ENCODE results near the gene PPBP.

The PPBP gene

DNA sequence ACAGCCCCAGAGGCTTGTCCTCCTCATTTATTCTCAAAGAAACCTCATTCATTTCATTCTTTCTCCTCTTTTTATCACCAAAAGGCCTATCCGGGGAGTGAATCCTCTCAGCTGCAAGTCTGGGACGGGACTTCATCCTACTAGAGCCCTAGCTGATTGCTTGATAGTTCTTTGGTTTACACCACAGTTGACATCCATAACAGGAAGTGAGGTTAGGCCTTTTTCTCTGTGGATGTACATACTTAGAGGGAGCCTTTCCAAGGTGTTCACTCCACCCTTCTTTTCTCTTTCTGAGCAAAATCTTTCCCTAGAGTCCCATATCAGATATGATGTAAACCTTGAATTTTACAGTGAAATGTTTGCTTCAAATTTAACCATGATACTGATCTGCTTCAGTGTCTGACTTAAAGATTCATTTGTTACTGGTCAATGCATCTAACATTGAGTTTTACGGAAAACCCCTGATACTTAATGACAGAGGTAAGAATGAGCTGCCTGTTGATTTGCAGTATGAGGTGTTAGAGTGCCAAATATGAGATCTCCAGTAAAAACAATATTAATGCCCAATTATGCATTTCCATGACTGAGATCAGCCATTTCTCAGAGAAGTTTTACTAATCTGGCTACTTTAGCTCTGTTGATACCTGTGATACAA lies 27.3 kb upstream of the PPBP start:
- Histone ChIP-seq H3K4me2 (ENCODE audit: low read depth, low read length, poor library complexity, severe bottlenecking) (no peak overlapping the region), H3K79me2 (ENCODE audit: insufficient read depth, low read length) (no peaks in the 10 kb centered on the region), H3K9ac (ENCODE audit: low read length) (no peak overlapping the region), H3K27me3 (ENCODE audit: low read length) (no peaks in the 10 kb centered on the region), H3K9me3 (ENCODE audit: insufficient read depth, low read length) (no peaks in the 10 kb centered on the region), H3K36me3 (ENCODE audit: low read length) (no peaks in the 10 kb centered on the region), H3K9me2 (replicated peaks; ENCODE audit: insufficient read depth, low read length) (no peaks in the 10 kb centered on the region), H3K4me3 (ENCODE audit: insufficient read depth, low read length, poor library complexity, severe bottlenecking) (no peak overlapping the region), H4K20me1 (ENCODE audit: low read depth, low read length) (no peaks in the 10 kb centered on the region), H2AFZ (ENCODE audit: low read depth, low read length, severe bottlenecking) (no peak overlapping the region), H3K27ac (ENCODE audit: low read depth, low read length) (no peak overlapping the region), H3F3A (ENCODE audit: insufficient read depth) (no peaks in the 10 kb centered on the region)
- TF ChIP-seq EZH2phosphoT487 (conservative IDR thresholded peaks at IDR 0.05; ENCODE audit: low read length) (no peak), CTCF (IDR thresholded peaks at IDR 0.05; ENCODE audit: insufficient read depth, low read length, poor library complexity, severe bottlenecking) (no peak)

DNA sequence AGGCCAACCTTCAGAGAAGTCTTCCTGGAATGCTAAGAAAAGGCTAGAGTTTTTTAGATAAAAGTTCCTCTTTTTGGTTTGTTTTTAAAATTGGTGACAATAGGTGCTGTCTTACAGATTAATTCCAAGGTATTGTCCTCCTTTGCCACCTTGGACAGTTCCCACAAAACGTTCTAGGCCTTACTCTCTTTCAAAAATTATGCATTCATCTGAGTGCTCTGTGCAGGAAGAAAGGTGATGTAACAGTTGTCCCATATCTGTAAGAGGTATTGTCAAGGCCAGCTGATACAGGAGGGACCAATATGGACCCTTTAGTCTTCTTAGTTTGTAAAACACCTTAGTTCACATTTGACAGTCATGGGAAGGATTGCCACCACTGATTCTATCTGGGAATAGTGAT lies 26.3 kb upstream of the PPBP start:
- Histone ChIP-seq H4K20me1 (ENCODE audit: low read depth, low read length) (no peaks in the 10 kb centered on the region), H3K27me3 (ENCODE audit: low read length) (no peaks in the 10 kb centered on the region), H3K9me2 (replicated peaks; ENCODE audit: insufficient read depth, low read length) (no peaks in the 10 kb centered on the region), H3K27ac (ENCODE audit: low read depth, low read length) (no peak overlapping the region), H3K4me3 (ENCODE audit: insufficient read depth, low read length, poor library complexity, severe bottlenecking) (no peak overlapping the region), H3K79me2 (ENCODE audit: insufficient read depth, low read length) (no peaks in the 10 kb centered on the region), H2AFZ (ENCODE audit: low read depth, low read length, severe bottlenecking) (no peak overlapping the region), H3F3A (ENCODE audit: insufficient read depth) (no peaks in the 10 kb centered on the region), H3K4me2 (ENCODE audit: low read depth, low read length, poor library complexity, severe bottlenecking) (no peak overlapping the region), H3K9me3 (ENCODE audit: insufficient read depth, low read length) (no peaks in the 10 kb centered on the region), H3K36me3 (ENCODE audit: low read length) (no peaks in the 10 kb centered on the region), H3K9ac (ENCODE audit: low read length) (no peak overlapping the region)
- TF ChIP-seq EZH2phosphoT487 (conservative IDR thresholded peaks at IDR 0.05; ENCODE audit: low read length) (no peak), CTCF (IDR thresholded peaks at IDR 0.05; ENCODE audit: insufficient read depth, low read length, poor library complexity, severe bottlenecking) (no peak)

DNA sequence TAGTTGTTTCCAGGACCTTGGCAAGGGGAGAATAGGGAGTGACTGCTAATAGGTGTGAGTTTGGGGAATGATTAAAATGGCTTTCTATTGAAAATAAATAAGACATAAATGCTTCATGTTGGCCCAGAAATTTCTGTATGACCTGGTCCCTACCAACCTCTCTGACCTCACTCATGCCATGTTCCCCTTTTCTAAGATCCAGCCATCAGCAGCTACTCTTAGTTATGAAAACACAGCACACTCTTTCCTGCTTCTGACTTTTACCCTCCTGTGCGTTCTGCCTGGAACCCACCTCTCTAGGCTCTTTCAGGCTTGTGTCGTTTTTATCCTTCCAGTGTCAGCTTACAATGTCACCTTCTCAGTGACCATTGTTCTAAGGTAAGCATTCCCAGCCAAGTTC lies 25.3 kb upstream of the PPBP start:
- no peaks in the 10 kb centered on the region for H3K27me3 ChIP-seq (ENCODE audit: low read length)
- H3K4me2 ChIP-seq (ENCODE audit: low read depth, low read length, poor library complexity, severe bottlenecking), result no peak overlapping the region
- H3K36me3 ChIP-seq (ENCODE audit: low read length), result no peaks in the 10 kb centered on the region
- no peak overlapping the region for H2AFZ ChIP-seq (ENCODE audit: low read depth, low read length, severe bottlenecking)
- TF ChIP-seq CTCF (IDR thresholded peaks at IDR 0.05; ENCODE audit: insufficient read depth, low read length, poor library complexity, severe bottlenecking) (no peak), EZH2phosphoT487 (conservative IDR thresholded peaks at IDR 0.05; ENCODE audit: low read length) (no peak)
- no peaks in the 10 kb centered on the region for H3K9me2 ChIP-seq (replicated peaks; ENCODE audit: insufficient read depth, low read length)
- no peak overlapping the region for H3K27ac ChIP-seq (ENCODE audit: low read depth, low read length)
- no peak overlapping the region for H3K9ac ChIP-seq (ENCODE audit: low read length)
- H3K4me3 ChIP-seq (ENCODE audit: insufficient read depth, low read length, poor library complexity, severe bottlenecking), result no peak overlapping the region
- no peaks in the 10 kb centered on the region for H3F3A ChIP-seq (ENCODE audit: insufficient read depth)
- no peaks in the 10 kb centered on the region for H4K20me1 ChIP-seq (ENCODE audit: low read depth, low read length)
- no peaks in the 10 kb centered on the region for H3K9me3 ChIP-seq (ENCODE audit: insufficient read depth, low read length)
- H3K79me2 ChIP-seq (ENCODE audit: insufficient read depth, low read length), result no peaks in the 10 kb centered on the region
